Retinal pigment epithelial cell (primary cell): ENCODE results near the gene CD14.
A peak's percentile ranks its signal among the peaks of the same experiment; 100 is the strongest.
"Not testable (repeated sequence)": the region's sequence is repeated elsewhere in the genome, so short reads cannot be mapped to it uniquely, and the experiment has no call there.

ENCODE experiments used
- DNase-seq: peaks from one replicate; pipeline ENCODE4 v3.0.0-alpha.2; 2010; ENCODE audit warnings: low read depth
- H3K4me3 ChIP-seq: 2 replicates; pipeline ENCODE4 v1.5.1; 2011; ENCODE audit warnings: mild to moderate bottlenecking, low read length, control low read depth, moderate library complexity
- TF ChIP-seq, protein P1 (sequence below): conservative IDR thresholded peaks from 2 replicates; pipeline ENCODE4 v1.5.1; 2011; ENCODE audit warnings: low read depth, low read length, control low read depth, inconsistent platforms

The CD14 gene

DNA sequence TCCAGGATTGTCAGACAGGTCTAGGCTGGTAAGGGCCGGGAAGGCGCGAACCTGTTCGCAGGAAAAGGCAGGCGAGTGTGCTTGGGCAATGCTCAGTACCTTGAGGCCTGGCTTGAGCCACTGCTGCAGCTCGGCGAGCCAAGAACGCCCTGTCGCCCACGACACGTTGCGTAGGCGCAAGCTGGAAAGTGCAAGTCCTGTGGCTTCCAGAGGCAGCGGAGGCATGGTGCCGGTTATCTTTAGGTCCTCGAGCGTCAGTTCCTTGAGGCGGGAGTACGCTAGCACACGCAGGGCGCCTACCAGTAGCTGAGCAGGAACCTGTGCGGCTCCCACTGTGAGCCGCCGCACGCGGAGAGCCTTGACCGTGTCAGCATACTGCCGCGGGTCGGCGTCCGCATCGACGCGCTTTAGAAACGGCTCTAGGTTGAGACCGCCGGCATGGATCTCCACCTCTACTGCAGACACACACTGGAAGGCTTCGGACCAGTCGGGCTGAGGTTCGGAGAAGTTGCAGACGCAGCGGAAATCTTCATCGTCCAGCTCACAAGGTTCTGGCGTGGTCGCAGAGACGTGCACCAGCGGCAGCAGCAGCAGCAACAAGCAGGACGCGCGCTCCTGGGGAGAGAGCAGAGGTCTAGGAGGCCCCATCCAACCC, 482 bp downstream of the CD14 start:
- DNase-seq: no peak
- peak overlapping the region; percentile 52 for H3K4me3 ChIP-seq
- TF ChIP-seq, protein P1, sequence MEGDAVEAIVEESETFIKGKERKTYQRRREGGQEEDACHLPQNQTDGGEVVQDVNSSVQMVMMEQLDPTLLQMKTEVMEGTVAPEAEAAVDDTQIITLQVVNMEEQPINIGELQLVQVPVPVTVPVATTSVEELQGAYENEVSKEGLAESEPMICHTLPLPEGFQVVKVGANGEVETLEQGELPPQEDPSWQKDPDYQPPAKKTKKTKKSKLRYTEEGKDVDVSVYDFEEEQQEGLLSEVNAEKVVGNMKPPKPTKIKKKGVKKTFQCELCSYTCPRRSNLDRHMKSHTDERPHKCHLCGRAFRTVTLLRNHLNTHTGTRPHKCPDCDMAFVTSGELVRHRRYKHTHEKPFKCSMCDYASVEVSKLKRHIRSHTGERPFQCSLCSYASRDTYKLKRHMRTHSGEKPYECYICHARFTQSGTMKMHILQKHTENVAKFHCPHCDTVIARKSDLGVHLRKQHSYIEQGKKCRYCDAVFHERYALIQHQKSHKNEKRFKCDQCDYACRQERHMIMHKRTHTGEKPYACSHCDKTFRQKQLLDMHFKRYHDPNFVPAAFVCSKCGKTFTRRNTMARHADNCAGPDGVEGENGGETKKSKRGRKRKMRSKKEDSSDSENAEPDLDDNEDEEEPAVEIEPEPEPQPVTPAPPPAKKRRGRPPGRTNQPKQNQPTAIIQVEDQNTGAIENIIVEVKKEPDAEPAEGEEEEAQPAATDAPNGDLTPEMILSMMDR: no peak

DNA sequence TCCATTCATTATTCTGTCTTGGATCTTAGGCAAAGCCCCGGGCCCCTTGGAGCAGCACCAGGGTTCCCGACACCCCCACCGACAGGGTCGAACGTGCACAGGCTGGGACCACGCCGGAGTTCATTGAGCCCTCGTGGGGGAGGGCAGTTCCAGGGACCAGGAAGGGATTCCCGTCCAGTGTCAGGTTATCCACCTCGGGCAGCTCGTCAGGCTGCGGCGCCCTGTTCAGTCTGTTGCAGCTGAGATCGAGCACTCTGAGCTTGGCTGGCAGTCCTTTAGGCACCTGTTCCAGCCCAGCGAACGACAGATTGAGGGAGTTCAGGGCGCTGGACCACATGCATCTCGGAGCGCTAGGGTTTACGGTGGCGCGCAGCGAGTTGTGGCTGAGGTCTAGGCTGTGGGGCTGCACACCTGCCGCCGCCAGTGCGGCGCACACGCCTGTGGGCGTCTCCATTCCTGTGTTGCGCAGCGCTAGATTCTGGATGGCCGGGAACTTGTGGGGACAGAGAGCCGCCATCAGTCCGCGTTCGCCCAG, 1.1 kb downstream of the CD14 start:
- H3K4me3 ChIP-seq: peak overlapping the region; percentile 52
- DNase-seq: no peak
- TF ChIP-seq, protein P1: no peak

DNA sequence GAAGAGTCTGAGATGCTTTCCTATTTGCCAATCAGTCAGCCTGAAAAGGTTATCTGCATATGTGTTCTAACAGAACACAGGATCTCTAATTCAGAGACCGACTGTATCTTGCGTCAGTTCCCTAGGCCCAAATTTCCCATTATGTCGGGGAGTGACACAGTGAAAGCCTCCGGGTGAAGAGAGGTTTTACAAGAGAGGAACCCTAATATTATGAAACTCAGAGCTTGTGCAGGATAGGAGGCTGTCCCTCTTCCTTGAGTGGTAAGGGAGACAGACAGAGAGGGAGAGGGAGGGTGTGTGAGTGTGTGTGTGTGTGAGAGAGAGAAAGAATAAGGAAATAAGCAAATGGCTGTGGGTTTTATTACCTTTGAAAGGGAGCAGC, 1.9 kb downstream of the CD14 start:
- H3K4me3 ChIP-seq: no peak overlapping the region
- TF ChIP-seq, protein P1: no peak
- DNase-seq: no peak

DNA sequence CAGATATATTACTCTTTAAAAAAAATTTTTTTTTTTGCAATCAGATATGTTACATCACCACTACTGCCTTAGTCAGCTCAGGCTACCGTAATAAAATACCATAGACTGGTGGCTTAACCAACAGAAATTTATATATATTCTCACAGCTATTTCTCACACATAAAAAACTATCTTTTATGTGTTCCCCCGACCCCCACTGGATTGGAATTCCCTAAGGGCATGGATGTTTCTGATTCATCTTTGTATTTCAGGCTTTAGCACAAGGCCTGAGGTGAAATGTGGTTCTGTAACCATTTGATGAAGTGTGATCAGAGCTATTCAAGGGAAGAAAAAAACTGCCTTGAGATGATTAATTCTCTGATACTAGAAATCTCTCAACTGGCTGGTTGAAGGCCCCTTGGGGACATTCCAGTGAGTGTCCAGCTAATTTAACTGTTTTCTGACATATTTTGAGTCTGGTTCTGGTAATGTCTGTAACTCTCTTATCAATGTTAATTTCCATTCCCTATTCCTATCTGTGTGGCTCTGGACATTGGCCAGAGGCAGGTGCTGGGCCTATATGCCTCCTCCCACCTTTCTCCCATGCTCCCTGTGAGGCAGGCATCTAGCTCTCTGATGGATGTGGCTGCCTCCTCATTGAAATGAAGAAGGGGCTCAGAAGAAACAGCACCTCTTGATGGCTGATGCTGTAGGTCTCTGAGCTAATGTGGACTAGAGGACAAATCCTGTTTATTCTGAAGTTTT, 2.5 kb downstream of the CD14 start:
- H3K4me3 ChIP-seq: no peak overlapping the region
- no peak for DNase-seq
- TF ChIP-seq, protein P1: no peak

DNA sequence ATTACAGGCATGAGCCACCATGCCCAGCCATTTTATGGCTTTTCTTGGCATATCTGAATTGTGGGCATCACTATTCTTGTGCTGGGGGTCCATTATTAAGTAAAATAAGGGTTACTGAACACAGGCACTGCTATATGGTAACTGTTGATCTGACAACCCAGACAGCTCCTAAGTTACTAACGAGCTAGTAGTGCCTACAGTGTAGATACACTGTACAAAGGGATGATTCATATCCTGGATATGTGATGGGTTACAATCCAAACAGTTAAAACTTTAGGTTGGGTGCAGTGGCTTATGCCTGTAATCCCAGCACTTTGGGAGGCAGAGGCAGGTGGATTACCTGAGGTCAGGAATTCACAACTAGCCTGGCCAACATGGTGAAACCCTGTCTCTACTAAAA, 4.3 kb downstream of the CD14 start:
- TF ChIP-seq, protein P1: no peak
- H3K4me3 ChIP-seq: no peak overlapping the region
- no peak for DNase-seq

DNA sequence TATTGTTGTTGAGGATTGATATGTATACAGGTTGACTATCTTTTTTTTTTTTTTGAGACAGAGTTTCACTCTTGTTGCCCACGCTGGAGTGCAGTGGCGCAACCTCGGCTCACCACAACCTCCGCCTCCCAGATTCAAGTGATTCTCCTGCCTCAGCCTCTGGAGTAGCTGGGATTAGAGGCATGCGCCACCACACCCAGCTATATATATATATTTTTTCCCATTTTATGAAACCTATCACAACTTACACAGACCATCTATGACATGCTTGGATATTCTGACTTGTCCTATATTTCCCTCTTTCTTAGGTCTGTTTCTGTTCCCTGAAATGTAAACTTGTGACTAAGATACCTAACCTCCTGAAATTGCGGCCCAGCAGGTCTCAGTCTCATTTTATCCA, 5.0 kb downstream of the CD14 start:
- DNase-seq: no peak
- TF ChIP-seq, protein P1: no peak
- no peak overlapping the region for H3K4me3 ChIP-seq

DNA sequence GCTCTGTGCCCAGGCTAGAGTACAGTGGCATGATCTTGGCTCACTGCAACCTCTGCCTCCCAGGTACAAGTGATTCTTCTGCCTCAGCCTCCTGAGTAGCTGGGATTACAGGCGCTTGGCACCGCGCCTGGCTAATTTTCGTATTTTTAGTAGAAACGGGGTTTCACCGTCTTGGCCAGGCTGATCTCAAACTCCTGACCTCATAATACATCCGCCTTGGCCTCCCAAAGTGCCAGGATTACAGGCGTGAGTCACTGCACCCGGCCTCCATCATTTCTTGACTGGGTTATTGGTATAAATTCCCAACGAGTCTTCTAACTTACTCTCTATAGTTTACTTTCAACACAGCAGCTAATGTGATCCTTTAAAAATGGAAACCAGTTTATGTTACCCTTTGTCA, 8.1 kb downstream of the CD14 start:
- DNase-seq, H3K4me3 ChIP-seq: not testable (repeated sequence)

DNA sequence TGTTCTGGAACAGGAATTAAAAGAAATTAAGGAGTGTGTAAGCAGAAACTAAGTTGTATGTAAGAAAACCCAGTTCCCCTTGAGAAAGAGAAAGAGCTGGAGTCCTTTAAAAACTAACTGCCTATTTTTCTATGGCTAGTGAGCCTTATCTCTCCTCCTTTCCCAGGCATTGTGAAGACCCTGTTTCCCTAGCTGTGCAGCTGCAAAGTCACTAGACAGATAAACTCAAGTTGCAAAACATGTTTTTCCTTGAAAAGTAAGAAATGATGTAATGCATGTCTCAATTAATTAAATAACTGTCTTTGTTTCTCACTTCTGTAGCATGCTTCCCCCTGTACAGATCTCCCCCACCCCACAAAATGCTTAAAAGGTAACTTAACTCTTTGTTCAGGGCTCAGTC, 9.9 kb downstream of the CD14 start:
- not testable (repeated sequence) for DNase-seq, H3K4me3 ChIP-seq
